SK-N-MC (cell line): ENCODE data around the gene STON2.

Experiments used
- EZH2 ChIP-seq: fragments of 200-600 bp; sonication (generic); IDR thresholded peaks from one replicate; pipeline ENCODE4 v1.6.1; 2017; ENCODE audit warnings: antibody characterized with exemption
- POLR2AphosphoS5 ChIP-seq: IDR thresholded peaks from 2 replicates; pipeline ENCODE4 v1.6.1; 2012; ENCODE audit warnings: mild to moderate bottlenecking, low read depth, low read length, borderline replicate concordance

DNA sequence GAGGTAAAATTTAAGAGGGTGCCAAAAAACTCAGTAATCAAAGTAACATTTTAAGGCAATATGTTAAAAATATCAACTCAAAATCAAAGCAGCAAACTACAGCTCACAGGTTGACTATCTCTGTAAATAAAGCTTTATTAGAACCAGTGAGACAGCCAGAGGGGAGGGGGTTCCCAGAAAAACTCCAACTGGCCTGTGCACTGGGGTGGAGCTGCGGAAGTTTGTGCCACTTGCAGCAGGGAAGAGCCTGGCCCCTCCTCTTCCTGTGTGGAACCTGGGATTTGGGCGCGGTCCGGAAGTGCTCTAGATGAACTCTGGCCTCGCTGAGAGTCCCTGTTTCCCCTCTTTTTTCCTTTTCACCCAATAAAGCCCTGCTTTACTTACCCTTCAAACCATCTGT is 8.1 kb downstream of the STON2 start:
- no peak for TF ChIP-seq EZH2
- no peak for TF ChIP-seq POLR2AphosphoS5
